Superior temporal gyrus (tissue), 1 donor: ENCODE data around the gene OR2M3.
"Not testable (repeated sequence)": the region's sequence is repeated elsewhere in the genome, so short reads cannot be mapped to it uniquely, and the experiment has no call there.

Experiments
- DNase-seq: peaks from one replicate; pipeline ENCODE4 v3.0.0-alpha.2; 2016; ENCODE audit errors: extremely low spot score

OR2M3 gene, protein sequence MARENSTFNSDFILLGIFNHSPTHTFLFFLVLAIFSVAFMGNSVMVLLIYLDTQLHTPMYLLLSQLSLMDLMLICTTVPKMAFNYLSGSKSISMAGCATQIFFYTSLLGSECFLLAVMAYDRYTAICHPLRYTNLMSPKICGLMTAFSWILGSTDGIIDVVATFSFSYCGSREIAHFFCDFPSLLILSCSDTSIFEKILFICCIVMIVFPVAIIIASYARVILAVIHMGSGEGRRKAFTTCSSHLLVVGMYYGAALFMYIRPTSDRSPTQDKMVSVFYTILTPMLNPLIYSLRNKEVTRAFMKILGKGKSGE

DNA sequence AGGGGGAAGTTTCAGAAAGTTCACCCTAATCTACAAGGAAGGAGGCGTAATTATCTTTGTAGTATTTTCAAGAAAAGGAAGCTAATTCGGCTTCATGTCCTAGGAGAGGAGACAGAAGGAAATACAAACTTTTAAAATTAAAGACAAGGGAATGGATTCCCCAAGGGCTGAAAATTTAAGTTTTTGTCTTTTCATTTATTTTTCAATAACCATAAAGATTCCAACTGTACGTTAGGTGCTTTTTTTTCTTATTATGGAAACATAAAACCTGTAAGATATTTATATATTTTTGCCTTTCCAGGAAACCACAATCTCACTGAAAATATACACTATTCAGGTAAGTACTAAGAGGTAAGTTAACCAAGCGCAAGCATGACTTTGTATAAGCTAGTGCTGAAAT lies at the start of gene OR2M3:
Gene OR2M3 (plus strand): TSS at position 301 of the 400 bp plus-strand sequence. CDS start 5,803 bp downstream, outside the sequence.
- DNase-seq, result no peak

- DNase-seq, result no peak
Observed at GRCh38 chr1:248152056-248152827, 44.8 kb upstream of the OR2M3 start.

GRCh38 chr1:248155927-248156326 lies 41.1 kb upstream of the OR2M3 start:
- DNase-seq, result no peak

GRCh38 chr1:248158758-248159157 lies 38.3 kb upstream of the OR2M3 start:
- DNase-seq, result no peak

GRCh38 chr1:248164031-248164430 lies 33.0 kb upstream of the OR2M3 start:
- no peak for DNase-seq

GRCh38 chr1:248165186-248165585 lies 31.9 kb upstream of the OR2M3 start:
- DNase-seq, result no peak

DNA sequence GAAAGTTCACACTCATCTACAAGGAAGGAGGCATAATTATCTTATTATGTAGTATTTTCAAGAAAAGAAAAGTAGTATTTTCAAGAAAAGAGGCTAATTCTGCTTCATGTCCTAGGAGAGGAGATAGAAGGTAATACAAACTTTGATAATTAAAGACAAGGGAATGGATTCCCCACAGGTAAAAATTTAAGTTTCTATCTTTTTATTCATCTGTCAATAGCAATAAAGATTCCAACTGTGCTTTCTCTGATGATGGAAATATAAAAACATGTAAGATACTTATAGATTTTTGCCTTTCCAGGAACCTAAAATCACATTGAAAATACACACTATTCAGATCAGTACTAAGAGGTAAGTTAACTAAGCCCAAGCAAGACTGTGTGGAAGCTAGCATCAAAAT lies 22.5 kb upstream of the OR2M3 start, which contains the start of gene OR2M2:
Gene OR2M2 (plus strand): TSS at position 301 of the 400 bp plus-strand sequence. CDS start 5,165 bp downstream, outside the sequence.
- no peak for DNase-seq

- no peak for DNase-seq
Observed at GRCh38 chr1:248183996-248184395, 13.1 kb upstream of the OR2M3 start.

GRCh38 chr1:248187363-248187762 lies 9.7 kb upstream of the OR2M3 start:
- DNase-seq, result no peak

DNA sequence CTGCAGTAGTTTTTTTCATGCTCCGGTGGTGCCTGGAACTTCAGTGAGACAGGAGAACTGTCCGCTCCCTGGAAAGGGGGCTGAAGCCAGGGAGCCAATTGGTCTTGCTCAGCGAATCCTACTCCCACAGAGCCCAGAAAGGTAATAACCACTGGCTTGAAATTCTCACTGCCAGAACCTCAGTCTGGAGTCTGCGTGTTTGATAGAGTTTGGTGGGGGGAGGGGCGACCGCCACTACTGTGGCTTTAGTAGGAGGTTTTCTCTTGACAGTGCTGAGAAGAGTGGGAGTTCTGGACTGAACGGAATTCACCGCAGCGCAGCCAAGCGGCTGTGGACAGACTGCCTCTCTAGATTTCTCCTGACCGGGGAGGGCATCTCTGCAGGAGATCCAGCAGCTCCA lies 8.0 kb upstream of the OR2M3 start:
- DNase-seq, result no peak

DNA sequence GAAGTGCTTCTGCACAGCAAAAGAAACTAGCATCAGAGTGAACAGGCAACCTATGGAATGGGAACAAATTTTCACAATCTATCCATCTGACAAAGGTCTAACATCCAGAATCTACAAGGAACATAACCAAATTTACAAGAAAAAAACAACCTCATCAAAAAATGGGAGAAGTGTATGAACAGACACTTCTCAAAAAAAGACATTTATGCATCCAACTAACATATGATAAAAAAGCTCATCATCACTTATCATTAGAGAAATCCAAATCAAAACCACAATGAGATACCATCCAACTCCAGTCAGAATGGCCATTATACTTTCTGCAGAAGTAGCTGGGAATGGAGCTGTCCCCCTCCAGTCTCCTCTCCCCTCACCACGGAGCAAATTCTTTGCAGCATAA lies 2.9 kb upstream of the OR2M3 start:
- DNase-seq, result no peak

DNA sequence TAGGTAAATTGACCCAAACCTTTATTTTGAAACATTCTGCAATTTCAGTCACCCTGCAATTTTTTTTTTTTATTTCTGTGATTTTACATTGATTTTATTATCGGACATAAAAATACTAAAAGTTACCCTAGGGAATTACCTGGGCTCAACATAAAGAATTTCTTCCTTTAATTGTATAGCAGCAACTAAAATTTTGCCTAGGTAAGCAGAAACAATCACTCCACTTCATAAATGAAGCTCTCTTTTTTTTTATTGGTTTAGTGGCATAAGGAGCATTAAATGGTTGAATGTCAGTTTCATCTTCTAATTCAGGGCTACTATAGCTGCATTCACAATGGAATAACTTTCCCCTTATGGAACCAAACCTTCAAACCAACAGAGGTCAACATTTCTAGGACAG lies 18.8 kb downstream of the OR2M3 start:
- DNase-seq, result no peak

- no peak for DNase-seq
Observed at GRCh38 chr1:248225537-248225936, 28.5 kb downstream of the OR2M3 start.

- DNase-seq, result no peak
Observed at GRCh38 chr1:248229360-248229908, 32.4 kb downstream of the OR2M3 start.

GRCh38 chr1:248231117-248231516 lies 34.1 kb downstream of the OR2M3 start, which contains the start of gene OR2M4:
OR2M4 (plus strand) TSS chr1:248231417; CDS start chr1:248238929, 7,512 bp downstream.
- DNase-seq, result no peak

DNA sequence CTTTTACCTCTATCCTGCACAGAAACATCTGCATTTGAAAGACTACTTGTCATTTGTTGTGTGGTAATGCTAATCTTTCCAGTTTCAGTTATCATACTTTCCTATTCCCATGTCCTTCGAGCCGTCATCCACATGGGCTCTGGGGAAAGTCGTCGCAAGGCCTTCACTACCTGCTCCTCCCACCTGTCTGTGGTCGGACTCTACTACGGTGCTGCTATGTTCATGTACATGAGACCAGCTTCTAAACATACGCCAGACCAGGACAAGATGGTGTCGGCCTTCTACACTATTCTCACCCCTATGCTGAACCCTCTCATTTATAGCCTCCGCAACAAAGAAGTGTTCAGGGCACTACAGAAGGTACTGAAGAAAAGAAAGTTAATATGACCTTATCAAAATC lies 42.4 kb downstream of the OR2M3 start:
- no peak for DNase-seq

- peak; percentile 75 for DNase-seq
Observed at GRCh38 chr1:248243204-248243603, 46.1 kb downstream of the OR2M3 start.

DNA sequence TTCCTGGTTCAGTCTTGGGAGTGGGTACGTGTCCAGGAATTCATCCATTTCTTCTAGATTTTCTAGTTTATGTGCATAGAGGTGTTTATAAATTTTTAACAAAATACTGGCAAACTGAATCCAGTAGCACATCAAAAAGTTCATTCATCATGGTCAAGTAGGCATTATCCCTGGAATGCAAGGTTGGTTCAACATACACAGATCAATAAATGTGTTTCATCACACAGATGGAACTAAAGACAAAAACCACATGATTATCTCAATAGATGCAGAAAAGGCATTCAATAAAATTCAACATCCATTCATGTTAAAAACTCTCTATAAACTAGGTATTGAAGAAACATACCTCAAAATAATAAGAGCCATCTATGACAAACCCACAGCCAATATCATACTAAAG lies 62.2 kb downstream of the OR2M3 start:
- not testable (repeated sequence) for DNase-seq
